HepG2 (cell line): ENCODE measurements around the gene TPI1. TPM values are rescaled to one million over a fixed set of nuclear protein-coding genes. Genes with fewer than 3 reads are reported as not detected.

Experiments used
- ATF7 ChIP-seq, 2 experiments: fragments of 450-650 bp in 1 of 2; sonication (generic) in 1 of 2; formaldehyde crosslinking in 1 of 2; IDR thresholded peaks; 2 replicates each; pipeline versions ENCODE4 v1.4.0 to v1.6.1; 2016 to 2020; ENCODE audit warnings: antibody characterized with exemption in 1 of 2, mild to moderate bottlenecking in 1 of 2, missing genetic modification reagents in 1 of 2
- BRCA1 ChIP-seq: sonication (generic); formaldehyde crosslinking; IDR thresholded peaks from 2 replicates; pipeline ENCODE4 v1.4.0; 2020; ENCODE audit warnings: missing genetic modification reagents
- HNRNPLL ChIP-seq: fragments of 200-400 bp; formaldehyde crosslinking; IDR thresholded peaks from 2 replicates; pipeline ENCODE4 v1.6.1; 2017; ENCODE audit warnings: mild to moderate bottlenecking, low read depth, low read length; ENCODE audit not compliant: poor library complexity, severe bottlenecking
- KAT8 ChIP-seq: IDR thresholded peaks from 2 replicates; pipeline ENCODE4 v1.6.1; 2016; ENCODE audit warnings: missing genetic modification reagents, missing compliant biosample characterization
- NFYB ChIP-seq: sonication (generic); formaldehyde crosslinking; IDR thresholded peaks from 2 replicates; pipeline ENCODE4 v1.4.0; 2020; ENCODE audit warnings: missing genetic modification reagents
- RFX1 ChIP-seq: fragments of 450-650 bp; IDR thresholded peaks from 2 replicates; pipeline ENCODE4 v1.6.1; 2017
- RFX3 ChIP-seq: IDR thresholded peaks from 2 replicates; pipeline ENCODE4 v1.6.1; 2016; ENCODE audit warnings: missing biosample characterization, missing genetic modification reagents
- RXRA ChIP-seq: sonication (generic); formaldehyde crosslinking; IDR thresholded peaks from 2 replicates; pipeline ENCODE4 v1.5.1; 2020; ENCODE audit warnings: missing genetic modification reagents
- SYNCRIP ChIP-seq: fragments of 200-400 bp; formaldehyde crosslinking; IDR thresholded peaks from 2 replicates; pipeline ENCODE4 v1.6.1; 2018; ENCODE audit warnings: mild to moderate bottlenecking, low read depth, low read length; ENCODE audit not compliant: insufficient read depth
- TBX2 ChIP-seq: sonication (generic); formaldehyde crosslinking; IDR thresholded peaks from 2 replicates; pipeline ENCODE4 v1.5.0; 2020; ENCODE audit warnings: missing genetic modification reagents, mild to moderate bottlenecking, borderline replicate concordance
- ZNF432 ChIP-seq: sonication (generic); formaldehyde crosslinking; IDR thresholded peaks from 2 replicates; pipeline ENCODE4 v1.5.0; 2020; ENCODE audit warnings: missing genetic modification reagents, mild to moderate bottlenecking, borderline replicate concordance
- ZNF619 ChIP-seq: sonication (generic); formaldehyde crosslinking; IDR thresholded peaks from 2 replicates; pipeline ENCODE4 v1.4.0; 2020; ENCODE audit warnings: mild to moderate bottlenecking, missing genetic modification reagents
- ZNF768 ChIP-seq: sonication (generic); formaldehyde crosslinking; IDR thresholded peaks from 2 replicates; pipeline ENCODE4 v1.4.0; 2020; ENCODE audit warnings: missing genetic modification reagents
- ZNF781 ChIP-seq: sonication (generic); formaldehyde crosslinking; IDR thresholded peaks from 2 replicates; pipeline ENCODE4 v1.5.1; 2020; ENCODE audit warnings: borderline replicate concordance, mild to moderate bottlenecking, missing genetic modification reagents; ENCODE audit errors: not compliant biosample characterization
- ZSCAN5A ChIP-seq: sonication (generic); formaldehyde crosslinking; IDR thresholded peaks from 2 replicates; pipeline ENCODE4 v1.8.0; 2022; ENCODE audit warnings: mild to moderate bottlenecking, missing genetic modification reagents, borderline replicate concordance
- polyA plus RNA-seq, 8 experiments: library from polyadenylated mRNA; depleted of rRNA in 3 of 8; stranded (reverse) in 7 of 8; unstranded in 1 of 8; fragments of >200 nt; fragmentation: Illumina TruSeq in 4 of 8; extraction: Trizol in 4 of 8; gene quantifications; 2 replicates each; pipeline versions ENCODE4 v1.2.1 to v1.2.3, GENCODE V29; 2011 to 2016; ENCODE audit warnings: low read depth in 4 of 8, missing spikeins in 1 of 8, mixed read lengths in 1 of 8; ENCODE audit not compliant: insufficient read depth in 1 of 8
- total RNA-seq, 5 experiments: library from RNA; depleted of rRNA; stranded (reverse); fragments of >200 nt; fragmentation: Illumina TruSeq; extraction: Trizol; gene quantifications; 2 replicates each; pipeline ENCODE4 v1.2.3, GENCODE V29; 2016; ENCODE audit warnings: low read depth in 1 of 5
- TF ChIP-seq, protein P1 (sequence below): sonication (generic); formaldehyde crosslinking; IDR thresholded peaks from 2 replicates; pipeline ENCODE4 v1.5.0; 2020; ENCODE audit warnings: mild to moderate bottlenecking, missing genetic modification reagents, borderline replicate concordance
- TF ChIP-seq, protein P2 (sequence below): sonication (generic); formaldehyde crosslinking; IDR thresholded peaks from 2 replicates; pipeline ENCODE4 v1.5.1; 2020; ENCODE audit warnings: mild to moderate bottlenecking, moderate library complexity, missing genetic modification reagents
- TF ChIP-seq, protein P3 (sequence below), 2 experiments: sonication (generic) in 1 of 2; formaldehyde crosslinking in 1 of 2; IDR thresholded peaks; 2 replicates each; pipeline versions ENCODE4 v1.4.0 to v1.6.1; 2018 to 2020; ENCODE audit warnings: missing genetic modification reagents in 2 of 2, borderline replicate concordance in 1 of 2, low read depth in 1 of 2, mild to moderate bottlenecking in 1 of 2, missing biosample characterization in 1 of 2

TPI1 gene
- total and polyA plus RNA-seq, 2 of the 13 experiments (the other 11 are each of a cell fraction or from before 2014, with no cell fraction given): 945 to 2,535 TPM

DNA sequence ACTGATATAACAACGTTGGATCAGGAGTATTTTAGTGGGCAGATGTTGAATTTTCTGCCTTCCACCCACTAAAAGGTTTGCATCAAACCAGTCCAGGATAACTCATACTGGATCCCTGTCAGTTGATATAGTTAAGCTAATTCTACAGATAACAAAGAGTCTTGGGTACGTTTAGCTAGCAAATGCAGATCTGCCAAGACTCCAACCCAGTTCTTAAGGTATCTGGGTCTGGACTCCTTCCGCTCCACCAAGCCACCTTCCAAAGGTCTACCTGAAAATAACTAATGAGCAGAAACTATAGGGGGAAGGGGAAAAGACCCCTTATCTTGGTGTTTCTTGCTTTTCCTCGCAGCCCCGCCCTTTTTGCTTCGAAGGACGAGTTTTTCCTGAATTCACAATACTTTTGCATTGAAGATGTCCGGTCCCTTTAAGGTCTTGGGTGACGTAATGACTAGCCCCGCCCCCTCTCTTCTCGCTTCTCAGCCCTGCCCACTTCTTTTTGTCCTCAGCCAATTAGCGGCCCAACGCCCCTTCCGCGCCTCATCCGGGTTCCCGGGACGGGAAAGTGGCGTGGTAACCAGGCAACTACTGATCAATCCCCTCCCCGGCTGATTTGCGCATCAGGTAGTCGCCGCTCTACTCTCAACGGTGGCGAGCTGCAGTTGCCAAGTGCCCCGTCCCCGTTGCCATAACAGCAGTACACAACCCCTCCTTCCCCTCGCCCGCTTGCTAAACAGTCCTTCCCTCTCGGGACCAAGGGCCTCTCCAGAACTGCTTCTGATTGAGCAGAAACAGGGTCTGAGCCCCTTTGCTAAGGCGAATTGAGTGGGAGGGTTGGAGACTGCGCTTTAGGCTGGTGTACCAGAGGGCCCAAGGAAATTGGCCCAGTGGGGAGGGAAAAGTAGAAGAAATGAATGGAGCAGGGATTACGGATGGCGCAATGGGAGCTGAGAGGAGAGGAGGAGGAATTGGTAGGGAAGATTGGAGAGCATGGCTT lies 37.2 kb downstream of the TPI1 start, which contains the start of gene LRRC23 (continued):
- TF ChIP-seq TBX2 (CRISPR knock-in tag) (no peak), ZSCAN5A (no peak), SYNCRIP (no peak), ZNF768 (no peak), ZNF781 (CRISPR knock-in tag) (peak; percentile 42), HNRNPLL (peak; percentile 100), ZNF432 (CRISPR knock-in tag) (no peak), BRCA1 (no peak), ATF7 (IDR thresholded peaks at IDR 0.05) (peak; percentile 97), ATF7 (CRISPR knock-in tag; IDR thresholded peaks at IDR 0.05) (peak; percentile 70; the same call in 1 of the 2 replicates), RFX1 (peak; percentile 96), RFX3 (CRISPR knock-in tag) (peak; percentile 85), KAT8 (CRISPR knock-in tag) (peak; percentile 60; the same call in 1 of the 2 replicates), NFYB (peak; percentile 78), ZNF619 (peak; percentile 61; the same call in 1 of the 2 replicates), RXRA (0 out of 2 replicates have a peak, but pooled peaks have one; percentile 37)
- TF ChIP-seq, protein P1, sequence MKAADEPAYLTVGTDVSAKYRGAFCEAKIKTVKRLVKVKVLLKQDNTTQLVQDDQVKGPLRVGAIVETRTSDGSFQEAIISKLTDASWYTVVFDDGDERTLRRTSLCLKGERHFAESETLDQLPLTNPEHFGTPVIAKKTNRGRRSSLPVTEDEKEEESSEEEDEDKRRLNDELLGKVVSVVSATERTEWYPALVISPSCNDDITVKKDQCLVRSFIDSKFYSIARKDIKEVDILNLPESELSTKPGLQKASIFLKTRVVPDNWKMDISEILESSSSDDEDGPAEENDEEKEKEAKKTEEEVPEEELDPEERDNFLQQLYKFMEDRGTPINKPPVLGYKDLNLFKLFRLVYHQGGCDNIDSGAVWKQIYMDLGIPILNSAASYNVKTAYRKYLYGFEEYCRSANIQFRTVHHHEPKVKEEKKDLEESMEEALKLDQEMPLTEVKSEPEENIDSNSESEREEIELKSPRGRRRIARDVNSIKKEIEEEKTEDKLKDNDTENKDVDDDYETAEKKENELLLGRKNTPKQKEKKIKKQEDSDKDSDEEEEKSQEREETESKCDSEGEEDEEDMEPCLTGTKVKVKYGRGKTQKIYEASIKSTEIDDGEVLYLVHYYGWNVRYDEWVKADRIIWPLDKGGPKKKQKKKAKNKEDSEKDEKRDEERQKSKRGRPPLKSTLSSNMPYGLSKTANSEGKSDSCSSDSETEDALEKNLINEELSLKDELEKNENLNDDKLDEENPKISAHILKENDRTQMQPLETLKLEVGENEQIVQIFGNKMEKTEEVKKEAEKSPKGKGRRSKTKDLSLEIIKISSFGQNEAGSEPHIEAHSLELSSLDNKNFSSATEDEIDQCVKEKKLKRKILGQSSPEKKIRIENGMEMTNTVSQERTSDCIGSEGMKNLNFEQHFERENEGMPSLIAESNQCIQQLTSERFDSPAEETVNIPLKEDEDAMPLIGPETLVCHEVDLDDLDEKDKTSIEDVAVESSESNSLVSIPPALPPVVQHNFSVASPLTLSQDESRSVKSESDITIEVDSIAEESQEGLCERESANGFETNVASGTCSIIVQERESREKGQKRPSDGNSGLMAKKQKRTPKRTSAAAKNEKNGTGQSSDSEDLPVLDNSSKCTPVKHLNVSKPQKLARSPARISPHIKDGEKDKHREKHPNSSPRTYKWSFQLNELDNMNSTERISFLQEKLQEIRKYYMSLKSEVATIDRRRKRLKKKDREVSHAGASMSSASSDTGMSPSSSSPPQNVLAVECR: peak; percentile 90
- TF ChIP-seq, protein P2, sequence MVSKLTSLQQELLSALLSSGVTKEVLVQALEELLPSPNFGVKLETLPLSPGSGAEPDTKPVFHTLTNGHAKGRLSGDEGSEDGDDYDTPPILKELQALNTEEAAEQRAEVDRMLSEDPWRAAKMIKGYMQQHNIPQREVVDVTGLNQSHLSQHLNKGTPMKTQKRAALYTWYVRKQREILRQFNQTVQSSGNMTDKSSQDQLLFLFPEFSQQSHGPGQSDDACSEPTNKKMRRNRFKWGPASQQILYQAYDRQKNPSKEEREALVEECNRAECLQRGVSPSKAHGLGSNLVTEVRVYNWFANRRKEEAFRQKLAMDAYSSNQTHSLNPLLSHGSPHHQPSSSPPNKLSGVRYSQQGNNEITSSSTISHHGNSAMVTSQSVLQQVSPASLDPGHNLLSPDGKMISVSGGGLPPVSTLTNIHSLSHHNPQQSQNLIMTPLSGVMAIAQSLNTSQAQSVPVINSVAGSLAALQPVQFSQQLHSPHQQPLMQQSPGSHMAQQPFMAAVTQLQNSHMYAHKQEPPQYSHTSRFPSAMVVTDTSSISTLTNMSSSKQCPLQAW: peak; percentile 62
- TF ChIP-seq, protein P3, sequence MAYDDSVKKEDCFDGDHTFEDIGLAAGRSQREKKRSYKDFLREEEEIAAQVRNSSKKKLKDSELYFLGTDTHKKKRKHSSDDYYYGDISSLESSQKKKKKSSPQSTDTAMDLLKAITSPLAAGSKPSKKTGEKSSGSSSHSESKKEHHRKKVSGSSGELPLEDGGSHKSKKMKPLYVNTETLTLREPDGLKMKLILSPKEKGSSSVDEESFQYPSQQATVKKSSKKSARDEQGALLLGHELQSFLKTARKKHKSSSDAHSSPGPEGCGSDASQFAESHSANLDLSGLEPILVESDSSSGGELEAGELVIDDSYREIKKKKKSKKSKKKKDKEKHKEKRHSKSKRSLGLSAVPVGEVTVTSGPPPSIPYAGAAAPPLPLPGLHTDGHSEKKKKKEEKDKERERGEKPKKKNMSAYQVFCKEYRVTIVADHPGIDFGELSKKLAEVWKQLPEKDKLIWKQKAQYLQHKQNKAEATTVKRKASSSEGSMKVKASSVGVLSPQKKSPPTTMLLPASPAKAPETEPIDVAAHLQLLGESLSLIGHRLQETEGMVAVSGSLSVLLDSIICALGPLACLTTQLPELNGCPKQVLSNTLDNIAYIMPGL (CRISPR knock-in tag; IDR thresholded peaks at IDR 0.05; ENCODE audit: borderline replicate concordance in 1 of 2, low read depth in 1 of 2): 0 out of 4 replicates have a peak, but pooled peaks of 1 of the 2 experiments have one; percentile 55
